ENCODE results near the gene KCNQ2.
"Not testable (repeated sequence)": the region's sequence is repeated elsewhere in the genome, so short reads cannot be mapped to it uniquely, and the experiment has no call there.

KCNQ2 gene

DNA sequence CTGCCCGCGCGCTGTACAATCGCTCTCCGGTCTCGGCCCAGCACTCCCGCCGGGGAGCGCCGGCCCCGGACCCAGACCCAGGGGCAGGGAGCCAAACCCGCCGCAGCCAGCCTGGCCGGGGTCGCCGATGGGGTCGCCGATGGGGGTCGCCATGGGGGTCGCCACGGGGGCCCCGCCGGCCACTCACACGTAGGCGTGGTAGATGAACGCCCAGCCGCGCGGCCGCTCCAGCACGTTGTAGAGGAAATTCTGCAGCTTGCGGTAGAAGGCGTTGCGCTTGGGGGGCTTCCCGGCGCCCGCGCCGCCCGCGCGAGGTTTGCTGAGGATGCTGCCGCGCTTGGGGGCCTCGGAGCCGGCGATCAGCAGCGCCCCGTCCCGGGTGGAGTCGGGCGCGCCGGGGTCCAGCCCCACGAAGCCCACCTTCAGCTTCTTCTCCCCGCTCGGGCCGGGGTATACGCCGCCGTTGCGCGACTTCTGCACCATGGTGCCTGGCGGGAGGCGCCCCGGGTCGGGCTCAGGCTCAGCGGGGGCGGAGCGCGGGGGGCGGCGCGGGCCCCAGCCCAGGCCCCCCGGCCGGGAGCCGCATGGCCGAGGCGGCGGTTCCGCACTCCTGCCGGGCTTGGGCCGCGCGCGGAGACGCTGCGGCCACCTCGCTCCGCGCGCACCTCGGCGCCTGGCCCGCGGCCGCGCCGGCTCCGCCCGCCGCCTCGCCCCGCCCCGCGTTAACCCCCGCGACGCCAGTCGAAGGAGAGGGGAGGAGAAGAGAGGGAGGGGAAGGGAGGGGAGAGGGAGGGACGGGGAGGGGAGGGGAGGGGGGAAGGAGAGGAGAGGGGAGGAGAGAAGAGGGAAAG lies at the start of gene KCNQ2:
Gene KCNQ2 (minus strand): TSS at position 675 of the 851 bp plus-strand sequence. CDS start 192 bp downstream, at position 483.
- DNase-seq: no peak

DNA sequence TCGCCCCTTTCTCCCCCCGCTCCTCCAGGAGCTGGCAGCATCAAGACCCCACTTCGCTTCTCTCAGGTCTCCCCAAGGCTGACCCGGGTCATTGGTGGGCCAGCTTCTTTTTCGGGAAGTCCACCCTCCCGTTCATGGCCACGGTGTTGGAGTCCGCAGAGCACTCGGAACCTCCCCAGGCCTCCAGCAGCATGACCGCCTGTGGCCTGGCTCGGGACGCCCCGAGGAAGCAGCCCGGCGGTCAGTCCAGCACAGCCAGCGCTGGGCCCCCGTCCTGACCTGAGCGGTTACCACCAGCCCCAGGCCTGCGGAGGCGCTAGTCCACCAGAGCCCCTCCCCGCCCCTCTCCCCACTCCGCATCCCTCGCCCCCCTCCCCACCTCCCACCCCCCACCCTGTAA lies 49.1 kb upstream of the KCNQ2 start:
- no peak for DNase-seq

DNA sequence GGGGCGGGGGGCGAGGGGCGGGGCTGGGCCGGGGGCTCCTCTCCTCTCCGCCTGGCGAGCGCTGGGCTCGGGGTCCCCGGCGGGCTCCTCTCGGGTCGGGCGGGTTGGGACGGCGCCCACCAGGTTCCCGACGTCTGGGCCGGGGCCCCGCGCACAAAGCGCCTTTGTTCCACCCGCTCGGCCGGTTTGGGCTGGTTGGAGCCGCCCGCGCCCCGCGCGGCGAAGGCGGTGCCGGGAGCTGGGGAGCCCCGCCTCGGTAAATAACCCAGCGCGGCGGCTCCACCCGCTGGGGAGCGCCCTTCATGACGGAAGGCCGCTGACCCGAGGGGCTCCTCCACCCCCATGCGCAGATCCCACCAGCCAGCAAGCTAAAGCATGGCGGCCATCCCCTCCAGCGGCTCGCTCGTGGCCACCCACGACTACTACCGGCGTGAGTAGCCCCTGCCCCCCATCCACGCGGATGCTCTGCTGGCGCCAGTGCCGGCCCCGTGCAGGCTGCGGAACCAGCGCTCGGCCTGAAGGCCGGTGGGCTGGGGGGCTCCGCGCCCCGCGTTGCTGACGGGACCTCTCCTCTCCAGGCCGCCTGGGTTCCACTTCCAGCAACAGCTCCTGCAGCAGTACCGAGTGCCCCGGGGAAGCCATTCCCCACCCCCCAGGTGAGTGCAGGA lies 48.6 kb upstream of the KCNQ2 start:
- peak; percentile 55 for DNase-seq

DNA sequence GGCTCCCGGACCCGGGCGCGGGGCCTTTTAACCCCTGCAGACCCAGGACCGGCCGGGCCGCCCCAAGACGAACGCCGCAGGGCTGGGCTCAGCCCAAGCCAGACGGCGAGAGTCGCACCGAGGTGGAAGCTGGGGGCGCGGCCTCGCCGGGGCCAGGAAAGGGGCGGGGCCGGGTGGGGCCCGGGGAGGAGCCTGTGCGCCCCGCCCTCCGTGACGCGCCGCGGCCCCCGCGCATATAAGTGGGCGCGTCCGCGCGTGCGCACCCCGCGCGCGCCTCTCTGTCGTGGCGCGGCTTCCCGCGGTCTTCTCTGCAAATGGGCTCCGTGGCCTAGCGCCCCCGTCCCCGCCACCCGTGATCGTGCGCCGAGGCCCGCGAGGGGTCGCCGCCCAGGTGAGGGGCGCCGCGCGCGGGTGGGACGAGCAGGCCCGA lies 48.1 kb upstream of the KCNQ2 start, which contains the start of gene PPDPF:
Gene PPDPF (plus strand): TSS at position 262 of the 430 bp plus-strand sequence. CDS start 544 bp downstream, outside the sequence.
- DNase-seq: peak; percentile 53

DNA sequence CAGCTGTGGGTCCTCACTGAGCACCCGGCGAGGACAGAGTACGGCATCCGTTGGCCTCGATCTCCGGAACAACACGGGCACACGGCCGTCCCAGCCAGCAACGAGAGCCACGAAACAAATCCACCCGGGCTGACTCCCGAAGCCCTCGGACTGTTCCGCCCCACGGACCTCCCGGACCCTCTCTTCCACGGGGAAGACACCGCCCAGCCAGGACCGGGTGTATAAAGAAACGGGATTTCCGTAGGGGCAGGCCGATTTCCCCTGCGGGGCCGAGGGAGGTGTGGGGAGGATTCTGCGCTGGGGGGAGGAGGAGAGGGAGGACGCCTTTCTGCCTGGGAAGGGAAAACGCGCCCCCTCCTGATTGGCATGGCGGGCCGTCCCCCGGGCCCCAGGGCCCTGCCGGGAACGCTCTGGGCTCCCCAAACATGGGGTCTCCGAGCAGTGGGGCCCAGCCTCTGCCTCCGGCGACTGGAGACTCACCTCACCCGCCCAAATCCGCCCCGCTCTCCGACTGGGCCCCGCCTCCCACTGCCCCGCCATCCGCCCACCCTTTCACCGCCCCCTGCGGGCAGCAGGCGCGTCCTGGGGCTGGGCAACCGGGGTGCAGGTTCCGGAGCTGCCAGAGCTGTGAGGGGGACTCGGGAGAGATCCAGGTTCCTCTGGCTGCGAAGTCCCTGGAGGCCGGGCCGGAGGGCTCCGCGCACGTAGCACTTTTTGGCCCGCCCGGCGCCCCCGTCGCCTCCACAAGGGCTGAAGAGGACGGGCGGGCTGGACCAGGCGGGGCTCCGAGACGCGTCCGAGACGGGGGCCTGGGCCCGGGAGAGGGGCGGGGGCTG lies 47.4 kb upstream of the KCNQ2 start:
- no peak for DNase-seq

DNA sequence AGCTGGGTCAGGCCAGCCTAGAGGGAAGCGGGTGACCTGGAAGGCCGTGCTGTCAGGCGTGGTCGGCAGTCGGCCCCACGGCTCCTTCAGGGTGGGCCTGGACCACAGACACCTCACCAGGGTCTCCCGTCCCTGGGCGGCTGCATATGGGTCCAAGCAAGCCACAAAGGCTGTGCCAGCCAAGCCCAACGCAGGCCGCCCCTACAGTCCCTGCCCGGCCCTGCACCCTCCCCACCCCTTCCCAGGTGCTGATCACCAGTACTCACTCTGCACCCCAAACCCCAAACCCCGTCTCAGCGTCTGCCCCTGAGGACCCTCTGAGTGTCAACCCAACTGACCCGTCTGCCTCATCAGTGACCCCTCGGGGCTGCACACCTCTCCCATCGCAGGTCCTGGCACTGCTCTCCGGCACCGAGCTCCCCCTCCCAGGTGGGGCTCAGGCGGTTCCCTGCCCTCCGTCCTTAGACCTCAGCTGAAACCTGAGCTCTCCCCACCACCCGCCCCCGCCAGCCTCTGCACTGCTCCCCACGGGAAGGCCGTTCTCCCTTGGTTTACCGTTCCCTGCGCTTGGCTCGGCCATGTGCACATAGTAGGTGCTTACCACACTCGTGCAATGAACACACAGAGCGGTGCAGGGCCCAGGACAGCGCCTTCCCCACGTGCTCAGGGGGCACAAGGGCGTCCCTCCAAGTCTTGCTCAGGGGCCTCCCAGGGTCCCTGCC lies 46.7 kb upstream of the KCNQ2 start:
- no peak for DNase-seq

DNA sequence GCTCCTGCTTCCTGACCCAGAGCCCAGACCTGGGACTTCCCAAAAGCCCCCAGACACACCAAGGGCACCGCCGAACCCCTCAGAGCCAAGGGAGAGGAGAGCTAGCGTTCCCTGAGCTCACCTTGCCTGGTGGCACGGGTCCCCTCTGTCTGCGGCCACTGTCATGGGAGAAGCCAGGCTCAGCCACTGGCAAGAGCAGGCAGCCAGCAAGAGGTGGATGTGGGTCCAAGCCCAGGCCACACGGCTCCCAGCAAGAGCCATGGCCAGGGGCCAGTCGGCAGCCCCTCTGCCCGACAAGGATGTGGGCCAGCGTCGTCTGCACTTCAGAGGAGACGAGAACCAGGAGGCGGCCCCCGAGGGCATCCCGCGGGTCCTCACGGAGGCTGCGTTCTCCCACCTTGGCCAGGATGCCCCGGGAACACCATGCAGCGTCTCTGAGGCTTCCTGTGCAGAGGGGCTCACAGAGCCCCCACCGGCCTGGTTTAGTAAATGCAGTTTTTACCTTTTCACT lies 46.0 kb upstream of the KCNQ2 start:
- no peak for DNase-seq

DNA sequence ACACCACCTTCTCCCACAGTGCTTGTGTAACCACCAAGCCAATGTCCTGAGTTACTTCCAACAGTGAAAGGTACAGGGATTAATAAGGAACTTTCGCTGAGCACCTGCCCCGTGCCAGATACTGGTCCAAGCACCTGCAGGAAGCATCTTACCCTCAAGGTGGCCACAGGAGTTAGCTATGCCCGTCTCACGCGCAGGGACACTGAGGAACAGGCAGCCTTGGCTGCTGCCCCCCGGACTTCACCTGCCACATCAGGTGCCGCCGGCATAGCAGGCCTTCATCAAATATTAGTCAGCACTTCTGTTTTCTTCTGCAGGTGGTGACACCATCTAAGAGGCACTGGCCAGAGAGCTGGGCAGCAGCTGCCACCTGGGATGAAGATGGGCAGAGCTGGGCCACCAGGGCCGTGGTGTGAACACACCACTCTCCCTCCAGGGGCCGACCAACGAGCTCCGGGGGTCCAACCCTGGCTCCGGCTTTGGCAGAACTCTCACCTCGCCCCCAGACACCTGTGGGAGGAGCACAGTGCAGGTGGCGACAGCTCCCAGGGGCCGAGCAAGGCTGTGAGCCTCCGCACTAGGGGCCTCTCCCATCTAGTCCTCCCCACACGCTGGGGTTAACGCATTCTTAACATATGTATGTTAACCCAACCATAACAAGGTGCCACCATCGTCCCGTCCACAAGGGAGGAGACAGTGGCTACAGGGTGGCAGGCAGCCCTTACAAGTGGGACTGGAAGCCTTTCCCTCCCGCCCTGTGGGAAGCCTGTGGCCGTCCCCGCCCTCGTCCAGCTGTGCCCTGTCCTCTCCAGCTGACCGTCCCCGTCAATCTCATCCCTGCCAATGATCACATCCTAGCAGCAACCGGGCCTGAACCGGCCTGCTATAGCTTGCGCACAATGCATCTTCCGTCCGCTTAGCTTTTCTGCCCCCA lies 45.2 kb upstream of the KCNQ2 start:
- DNase-seq: no peak

DNA sequence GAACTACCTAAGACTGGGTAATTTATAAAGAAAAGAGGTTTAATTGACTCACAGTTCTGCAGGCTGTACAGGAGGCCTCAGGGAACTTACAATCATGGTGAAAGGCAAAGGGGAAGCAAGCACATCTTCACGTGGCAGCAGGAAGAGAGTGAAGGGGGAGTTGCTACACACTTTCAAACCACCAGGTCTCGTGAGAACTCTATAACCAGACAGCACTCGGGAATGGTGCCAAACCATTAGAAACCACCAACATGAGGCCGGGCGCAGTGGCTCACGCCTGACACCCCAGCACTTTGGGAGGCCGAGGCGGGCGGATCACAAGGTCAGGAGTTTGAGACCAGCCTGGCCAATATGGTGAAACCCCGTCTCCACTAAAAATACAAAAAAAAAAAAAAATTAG lies 42.1 kb upstream of the KCNQ2 start:
- DNase-seq: not testable (repeated sequence)

DNA sequence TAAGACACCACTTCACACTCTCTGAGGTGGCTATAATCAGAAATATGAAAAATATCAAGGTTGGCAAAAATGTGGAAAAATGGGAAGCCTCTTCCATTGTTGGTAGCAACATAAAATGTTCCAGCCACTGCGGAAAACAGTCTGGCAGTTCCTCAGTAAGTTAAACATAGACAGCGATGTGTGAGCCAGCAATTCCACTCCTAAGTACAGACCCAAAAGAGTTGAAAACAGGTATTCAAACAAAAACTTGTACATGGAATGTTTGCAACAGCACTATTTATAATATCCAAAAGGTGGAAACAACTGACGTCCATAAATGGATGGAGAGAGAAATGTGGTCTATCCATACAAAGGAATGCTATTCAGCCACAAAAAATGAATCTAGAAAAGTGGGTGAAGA lies 40.8 kb upstream of the KCNQ2 start:
- DNase-seq: no peak

DNA sequence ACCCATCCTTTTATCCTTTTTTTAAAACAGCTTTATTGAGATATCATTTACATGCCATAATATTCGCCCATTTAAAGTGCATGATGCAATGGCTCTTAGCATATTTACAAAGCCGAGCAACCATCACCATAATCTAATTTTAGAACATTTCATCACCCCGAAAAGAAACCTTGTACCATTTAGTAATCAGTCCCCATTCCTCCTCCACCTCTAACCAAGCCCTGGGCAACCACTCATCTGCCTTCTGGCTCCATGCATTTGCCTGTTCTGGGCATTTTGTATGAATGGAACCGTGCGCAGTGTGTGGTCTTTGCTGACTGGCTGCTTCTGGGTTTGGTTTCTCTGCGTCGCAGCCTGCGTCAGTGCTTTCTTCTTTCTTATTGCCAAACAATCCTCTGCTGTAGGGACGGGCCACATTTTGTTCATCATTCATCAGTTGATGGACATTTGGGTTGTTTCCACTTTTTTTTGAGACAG lies 36.7 kb upstream of the KCNQ2 start:
- DNase-seq: no peak

DNA sequence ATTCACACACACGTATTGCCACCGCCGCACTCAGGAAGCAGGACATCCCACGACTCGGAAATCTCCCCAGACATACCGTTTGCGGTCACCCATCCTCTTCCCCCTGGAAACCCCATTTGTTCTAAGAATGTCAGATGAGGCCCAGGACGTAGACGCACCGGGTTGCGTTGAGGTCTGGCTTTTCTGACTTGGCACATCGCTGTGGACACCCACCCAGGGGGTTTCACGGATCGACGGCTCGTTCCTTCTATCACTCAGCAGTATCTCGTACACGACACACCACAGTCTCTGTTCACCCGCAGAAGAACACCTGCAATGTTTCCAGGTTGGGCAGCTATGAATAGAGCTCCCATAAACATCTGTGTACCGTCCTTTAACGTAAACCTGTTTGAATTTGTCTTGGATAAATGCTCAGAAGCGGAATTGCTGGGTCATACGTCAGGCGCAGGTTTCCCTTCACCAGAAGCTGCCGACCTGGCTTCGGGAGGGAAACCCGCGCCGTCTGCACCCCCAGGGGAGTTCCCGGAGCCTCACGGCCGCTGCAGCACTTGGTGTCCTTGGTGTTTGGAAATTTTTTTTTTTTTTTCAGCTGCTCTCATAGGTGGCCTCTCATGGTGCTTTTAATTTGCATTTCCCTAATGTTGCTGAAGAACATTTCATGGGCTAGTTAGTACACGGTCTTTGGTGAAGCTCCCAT lies 35.8 kb upstream of the KCNQ2 start:
- DNase-seq: no peak

DNA sequence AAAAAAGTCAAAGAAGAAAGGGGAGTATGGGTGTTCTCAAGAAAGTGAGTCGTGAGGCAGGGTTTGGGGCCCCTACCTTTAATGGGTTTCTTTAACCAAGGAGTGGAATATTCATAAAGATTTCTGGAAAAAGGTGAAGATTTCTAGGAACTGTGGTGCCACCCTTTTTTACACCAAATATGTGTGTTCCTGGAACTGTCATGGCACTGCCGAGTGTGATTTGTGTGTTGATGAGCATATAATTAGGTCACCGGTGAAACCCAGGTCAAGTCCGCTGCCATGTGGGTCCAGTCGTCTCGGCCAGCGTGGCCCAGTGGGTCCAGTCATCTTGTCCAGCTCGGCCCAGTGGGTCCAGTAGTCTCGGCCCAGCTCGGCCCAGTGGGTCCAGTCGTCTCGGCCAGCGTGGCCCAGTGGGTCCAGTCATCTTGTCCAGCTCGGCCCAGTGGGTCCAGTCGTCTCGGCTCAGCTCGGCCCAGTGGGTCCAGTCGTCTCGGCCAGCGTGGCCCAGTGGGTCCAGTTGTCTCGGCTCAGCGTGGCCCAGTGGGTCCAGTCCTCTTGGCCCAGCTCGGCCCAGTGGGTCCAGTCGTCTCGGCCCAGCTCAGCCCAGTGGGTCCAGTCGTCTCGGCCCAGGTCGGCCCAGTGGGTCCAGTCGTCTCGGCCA lies 34.8 kb upstream of the KCNQ2 start:
- DNase-seq: no peak

DNA sequence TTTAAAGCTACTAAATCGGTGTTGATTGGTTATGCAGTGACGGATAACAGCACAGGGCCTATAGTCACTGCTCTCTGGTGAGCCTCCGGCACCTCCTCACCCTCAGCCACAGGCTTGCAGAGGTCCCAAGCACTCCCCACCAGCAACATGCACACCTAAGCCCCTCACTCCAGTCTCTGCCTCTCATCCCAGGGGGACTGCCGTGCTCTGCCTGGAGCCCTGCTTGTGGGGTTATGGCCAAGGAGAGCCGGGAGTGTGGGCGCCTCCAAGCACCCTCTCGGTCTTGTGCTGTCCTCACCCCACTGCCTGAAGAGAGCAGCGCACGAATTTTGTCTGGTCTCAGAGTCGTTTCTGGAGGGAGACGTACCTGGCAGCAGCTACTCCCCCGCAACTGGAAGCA lies 33.3 kb upstream of the KCNQ2 start:
- DNase-seq: no peak

DNA sequence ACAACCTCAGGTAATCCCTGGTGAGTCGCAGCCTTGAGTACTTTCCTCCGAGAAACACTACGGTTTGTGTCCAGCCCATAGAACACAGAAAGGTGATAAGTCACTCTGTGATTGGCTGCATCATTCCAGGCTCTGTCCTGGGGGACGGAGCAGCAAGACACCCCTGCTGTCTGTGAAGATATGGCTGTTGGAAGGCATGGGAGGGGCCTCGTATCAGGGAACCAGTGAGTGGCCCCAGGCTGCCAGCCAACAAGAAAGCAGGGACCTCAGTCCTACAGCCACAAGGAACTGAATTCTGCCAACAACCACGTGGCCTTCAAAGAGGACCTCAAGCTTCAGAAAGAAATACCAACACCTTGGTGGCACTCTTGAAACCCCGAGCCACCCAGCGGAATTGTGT lies 32.8 kb upstream of the KCNQ2 start:
- DNase-seq: no peak

DNA sequence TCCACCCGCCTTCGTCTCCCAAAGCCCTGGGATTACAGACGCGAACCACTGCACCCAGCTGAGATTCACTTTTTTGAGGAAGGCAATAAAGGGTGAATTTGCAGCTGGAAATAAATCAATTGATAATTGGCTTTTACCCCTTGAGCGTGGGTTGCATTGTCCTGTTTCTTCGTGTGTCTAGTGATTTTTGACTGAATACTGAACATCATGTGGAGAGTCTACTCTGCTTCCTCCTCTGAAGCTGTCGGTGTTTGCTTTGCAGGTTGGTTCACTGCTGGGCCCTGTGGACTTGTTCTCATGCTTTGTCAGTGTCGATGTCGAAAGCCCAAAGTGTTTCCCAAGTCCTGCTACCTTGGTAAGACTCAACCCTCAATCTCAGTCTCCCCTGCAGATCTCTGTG lies 32.2 kb upstream of the KCNQ2 start:
- DNase-seq: no peak

DNA sequence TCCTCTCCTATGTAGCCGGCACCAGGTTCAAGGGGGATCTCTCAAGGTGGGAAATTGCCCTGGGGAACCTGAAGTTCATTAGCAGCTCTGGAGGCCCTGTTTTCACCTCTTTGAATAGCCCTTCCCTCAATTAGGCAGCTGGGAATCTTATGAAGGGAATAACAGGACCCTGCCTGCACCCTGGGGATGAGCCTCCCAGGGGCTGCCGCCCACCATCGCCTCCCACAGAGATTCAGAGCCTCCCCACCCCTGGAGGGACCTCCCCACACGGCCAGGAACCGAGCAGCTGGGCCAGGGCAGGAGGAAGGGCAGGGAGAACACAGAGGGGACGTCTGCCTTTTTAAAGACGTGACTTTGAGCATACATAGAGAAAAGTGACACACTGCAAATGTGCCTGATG lies 31.1 kb upstream of the KCNQ2 start:
- no peak for DNase-seq

DNA sequence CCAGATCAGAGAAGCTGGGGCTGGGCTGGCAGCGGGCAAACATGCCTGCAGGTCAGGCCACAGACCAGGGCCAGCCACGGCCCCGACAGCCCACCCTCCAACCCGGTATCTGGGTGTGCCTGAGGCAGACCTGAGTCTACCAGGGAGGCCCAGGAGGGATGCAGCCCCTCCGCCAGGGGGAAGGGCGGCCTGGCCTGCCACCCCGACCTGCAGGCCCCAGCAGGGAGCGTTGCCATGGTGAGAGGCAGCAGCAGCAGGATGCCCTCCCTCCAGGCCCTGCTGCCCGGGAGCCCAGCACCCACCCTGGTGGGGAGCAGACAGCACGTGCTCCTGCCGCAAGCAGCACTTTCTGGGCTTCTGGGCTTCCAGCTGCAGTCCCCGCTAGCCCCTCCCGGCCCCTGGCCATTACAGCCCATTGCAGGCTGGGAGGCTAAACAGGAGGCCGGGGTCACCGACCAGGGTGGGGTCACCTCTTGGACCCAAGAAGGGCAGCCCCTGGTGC lies 30.3 kb upstream of the KCNQ2 start:
- no peak for DNase-seq

DNA sequence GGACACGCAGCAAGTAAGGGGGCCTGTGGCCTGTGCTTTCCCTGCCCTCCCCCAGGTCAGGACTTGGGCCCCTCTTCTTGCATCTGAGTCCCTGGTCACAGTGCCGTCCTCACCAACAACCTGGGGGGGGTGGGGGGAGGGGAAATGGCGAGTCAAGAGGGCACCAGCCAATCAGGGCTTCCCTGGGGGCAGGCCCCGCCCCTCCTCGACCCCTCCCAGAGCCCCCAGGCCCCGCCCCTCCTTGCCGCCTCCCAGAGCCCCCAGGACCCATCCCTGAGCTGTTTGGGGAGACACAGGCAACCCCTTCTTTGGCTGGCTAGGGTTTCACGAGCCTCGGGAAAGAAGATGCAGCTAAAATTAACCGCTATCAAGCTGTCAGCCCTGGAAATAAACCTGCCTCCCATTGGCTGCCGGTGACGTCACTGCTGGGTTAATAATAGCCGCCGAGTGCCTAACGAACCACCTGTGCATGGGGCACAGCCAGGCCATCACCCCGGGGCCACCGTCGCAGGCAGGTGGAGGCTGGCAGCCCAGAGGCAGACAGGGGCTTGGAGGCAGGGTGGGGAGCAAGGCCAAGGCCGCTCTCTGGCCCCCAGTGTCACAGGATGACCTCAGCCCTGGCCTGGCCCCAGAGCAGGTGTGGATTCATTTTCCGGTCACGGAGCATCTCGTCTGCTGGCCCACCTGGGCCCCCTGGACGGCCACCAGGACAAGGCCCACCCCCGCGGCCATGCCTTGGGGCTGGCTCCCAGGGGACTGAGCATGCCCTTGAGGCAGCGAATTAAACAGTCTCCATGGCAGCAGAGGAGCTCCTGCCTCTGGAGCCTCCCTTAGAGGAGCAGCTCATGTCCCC lies 29.6 kb upstream of the KCNQ2 start:
- peak; percentile 14 for DNase-seq

All from NCI-H2029 (cell line).